Measurements from ENCODE around the gene TCF25. TPM values are rescaled to one million over a fixed set of nuclear protein-coding genes. Genes with fewer than 3 reads are reported as not detected.

Gene TCF25
- total and polyA plus RNA-seq, 2 donors (not counting 1 experiment from before 2014, with no cell fraction given): 150 to 176 TPM

GRCh38 chr16:89936508-89936907 lies 63.1 kb downstream of the TCF25 start:
- no peak for TF ChIP-seq EZH2 (IDR thresholded peaks at IDR 0.05; ENCODE audit: low read length, missing control alignments)
- TF ChIP-seq CTCF (conservative IDR thresholded peaks at IDR 0.05 in 1 of 2, IDR thresholded peaks at IDR 0.05 in 1 of 2; ENCODE audit: low read depth in 1 of 2, low read length in 2 of 2): no peak
- no peaks in the 10 kb centered on the region for H4K20me1 ChIP-seq (ENCODE audit: control insufficient read depth, extremely low read depth, insufficient read depth, low read length)
- H3K4me3 ChIP-seq (replicated peaks in 1 of 4; ENCODE audit: control extremely low read depth in 1 of 4, insufficient read depth in 1 of 4, low read depth in 3 of 4, low read length in 4 of 4): no peak overlapping the region
- no peak overlapping the region for H3K27ac ChIP-seq (ENCODE audit: insufficient read depth, low read length)
- no peaks in the 10 kb centered on the region for H3K4me1 ChIP-seq (ENCODE audit: control insufficient read depth, extremely low read depth, insufficient read depth, low read length)
- H3K79me2 ChIP-seq (ENCODE audit: control insufficient read depth, insufficient read depth, low read length): peaks cover 4% of the 10 kb centered on the region
- no peak overlapping the region for H3K9ac ChIP-seq (ENCODE audit: insufficient read depth, low read length)
- H2AFZ ChIP-seq (ENCODE audit: low read length): no peak overlapping the region
- no peaks in the 10 kb centered on the region for H3K27me3 ChIP-seq (ENCODE audit: control insufficient read depth, insufficient read depth, low read length)
- no peak overlapping the region for H3K4me2 ChIP-seq (ENCODE audit: extremely low read depth, insufficient read depth, low read length)
- no peaks in the 10 kb centered on the region for H3K9me3 ChIP-seq (ENCODE audit: control insufficient read depth, insufficient read depth, low read depth, low read length)
- H3K36me3 ChIP-seq (ENCODE audit: control insufficient read depth, insufficient read depth, low read length): peaks cover 39% of the 10 kb centered on the region
- no peak for DNase-seq (ENCODE audit: low read depth in 2 of 2)

DNA sequence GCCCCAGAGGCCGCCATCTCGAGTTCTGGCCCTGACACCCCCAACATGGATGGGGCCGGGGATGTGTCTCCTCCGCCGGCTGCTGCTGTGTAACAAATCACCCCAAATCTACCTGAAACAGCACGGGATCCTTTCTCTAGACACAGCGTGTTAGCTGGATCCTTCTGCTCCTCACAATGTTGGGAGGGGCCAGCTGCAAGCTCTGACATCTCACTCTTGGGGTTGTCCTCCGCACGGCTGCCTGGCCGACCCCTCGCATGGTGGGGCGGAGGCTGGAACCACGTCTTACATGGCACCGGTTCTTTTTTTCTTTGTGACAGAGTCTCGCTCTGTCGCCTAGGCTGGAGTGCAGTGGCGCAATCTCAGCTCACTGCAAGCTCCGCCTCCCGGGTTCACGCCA lies 63.6 kb downstream of the TCF25 start:
- no peak for DNase-seq (ENCODE audit: low read depth in 2 of 2)

GRCh38 chr16:89938175-89938885 lies 64.9 kb downstream of the TCF25 start:
- Histone ChIP-seq H3K27ac (ENCODE audit: insufficient read depth, low read length) (no peak overlapping the region), H4K20me1 (ENCODE audit: control insufficient read depth, extremely low read depth, insufficient read depth, low read length) (no peaks in the 10 kb centered on the region), H3K79me2 (ENCODE audit: control insufficient read depth, insufficient read depth, low read length) (no peaks in the 10 kb centered on the region), H3K36me3 (ENCODE audit: control insufficient read depth, insufficient read depth, low read length) (peaks cover 26% of the 10 kb centered on the region), H3K4me3 (replicated peaks in 1 of 4; ENCODE audit: control extremely low read depth in 1 of 4, insufficient read depth in 1 of 4, low read depth in 3 of 4, low read length in 4 of 4) (no peak overlapping the region), H3K4me2 (ENCODE audit: extremely low read depth, insufficient read depth, low read length) (no peak overlapping the region), H3K9me3 (ENCODE audit: control insufficient read depth, insufficient read depth, low read depth, low read length) (no peaks in the 10 kb centered on the region), H3K9ac (ENCODE audit: insufficient read depth, low read length) (no peak overlapping the region), H3K27me3 (ENCODE audit: control insufficient read depth, insufficient read depth, low read length) (no peaks in the 10 kb centered on the region), H2AFZ (ENCODE audit: low read length) (no peak overlapping the region), H3K4me1 (ENCODE audit: control insufficient read depth, extremely low read depth, insufficient read depth, low read length) (no peaks in the 10 kb centered on the region)
- TF ChIP-seq CTCF (conservative IDR thresholded peaks at IDR 0.05 in 1 of 2, IDR thresholded peaks at IDR 0.05 in 1 of 2; ENCODE audit: low read depth in 1 of 2, low read length in 2 of 2) (no peak), EZH2 (IDR thresholded peaks at IDR 0.05; ENCODE audit: low read length, missing control alignments) (no peak)
- no peak for DNase-seq (ENCODE audit: low read depth in 2 of 2)

More for the DNA sequence above, 63.6 kb downstream of the TCF25 start:
- Histone ChIP-seq H3K79me2 (ENCODE audit: control insufficient read depth, insufficient read depth, low read length) (no peaks in the 10 kb centered on the region), H3K9ac (ENCODE audit: insufficient read depth, low read length) (no peak overlapping the region), H3K36me3 (ENCODE audit: control insufficient read depth, insufficient read depth, low read length) (peaks cover 35% of the 10 kb centered on the region), H4K20me1 (ENCODE audit: control insufficient read depth, extremely low read depth, insufficient read depth, low read length) (no peaks in the 10 kb centered on the region), H3K27me3 (ENCODE audit: control insufficient read depth, insufficient read depth, low read length) (no peaks in the 10 kb centered on the region), H2AFZ (ENCODE audit: low read length) (no peak overlapping the region), H3K4me1 (ENCODE audit: control insufficient read depth, extremely low read depth, insufficient read depth, low read length) (no peaks in the 10 kb centered on the region), H3K4me2 (ENCODE audit: extremely low read depth, insufficient read depth, low read length) (no peak overlapping the region), H3K4me3 (replicated peaks in 1 of 4; ENCODE audit: control extremely low read depth in 1 of 4, insufficient read depth in 1 of 4, low read depth in 3 of 4, low read length in 4 of 4) (no peak overlapping the region), H3K27ac (ENCODE audit: insufficient read depth, low read length) (no peak overlapping the region), H3K9me3 (ENCODE audit: control insufficient read depth, insufficient read depth, low read depth, low read length) (no peaks in the 10 kb centered on the region)
- TF ChIP-seq CTCF (conservative IDR thresholded peaks at IDR 0.05 in 1 of 2, IDR thresholded peaks at IDR 0.05 in 1 of 2; ENCODE audit: low read depth in 1 of 2, low read length in 2 of 2) (no peak), EZH2 (IDR thresholded peaks at IDR 0.05; ENCODE audit: low read length, missing control alignments) (no peak)
